Erythroblast (primary cell): ENCODE data around the gene IMMP2L.

ENCODE experiments used
- GATA1 ChIP-seq: IDR thresholded peaks from 2 replicates; pipeline ENCODE4 v1.6.1; 2011; ENCODE audit warnings: low read depth, mild to moderate bottlenecking, control low read depth, low read length, moderate library complexity
- POLR2A ChIP-seq: IDR thresholded peaks from 2 replicates; pipeline ENCODE4 v1.6.1; 2011; ENCODE audit warnings: mild to moderate bottlenecking, low read length

GRCh38 chr7:111477462-111478225, 84.6 kb downstream of the IMMP2L start:
- TF ChIP-seq POLR2A: no peak
- no peak for TF ChIP-seq GATA1
